ENCODE measurements around the gene CXXC5. TPM values are rescaled to one million over a fixed set of nuclear protein-coding genes. Genes with fewer than 3 reads are reported as not detected.

Gene CXXC5
- total RNA-seq, 1 experiment from 2014 or later, result 57.2 TPM

GRCh38 chr5:139657363-139658321 is 9.5 kb downstream of the CXXC5 start:
- no TSS peak for BruUV-seq (replicated peaks)
- ChIA-PET CTCF (interaction anchor here (0.6 kb wide), 1 partner anchor 65 kb away, joined by 4 read pairs; no protein-coding TSS in a partner anchor), POLR2A (ENCODE audit: low non-redundant PET) (no interaction called here)
- Histone ChIP-seq H3K4me1 (ENCODE audit: insufficient read depth, low read length, poor library complexity, severe bottlenecking) (peaks cover 83% of the 10 kb centered on the region), H3K4me3 (ENCODE audit: low read depth, low read length, poor library complexity, severe bottlenecking) (no peak overlapping the region), H3K9me3 (ENCODE audit: low read depth, low read length, poor library complexity, severe bottlenecking) (no peaks in the 10 kb centered on the region), H3K27me3 (replicated peaks; ENCODE audit: insufficient read depth, low read depth, low read length, poor library complexity) (no peaks in the 10 kb centered on the region), H3K27ac (ENCODE audit: low read depth, low read length, poor library complexity, severe bottlenecking) (peak overlapping the region; percentile 71), H3K36me3 (ENCODE audit: insufficient read depth, low read length, poor library complexity, severe bottlenecking) (no peaks in the 10 kb centered on the region)
- intact Hi-C loops (cut with micrococcal nuclease; ENCODE audit: unreplicated experiment), result no loop called here
- DNase-seq (ENCODE audit: low spot score), result no peak
- TF ChIP-seq, protein P1, sequence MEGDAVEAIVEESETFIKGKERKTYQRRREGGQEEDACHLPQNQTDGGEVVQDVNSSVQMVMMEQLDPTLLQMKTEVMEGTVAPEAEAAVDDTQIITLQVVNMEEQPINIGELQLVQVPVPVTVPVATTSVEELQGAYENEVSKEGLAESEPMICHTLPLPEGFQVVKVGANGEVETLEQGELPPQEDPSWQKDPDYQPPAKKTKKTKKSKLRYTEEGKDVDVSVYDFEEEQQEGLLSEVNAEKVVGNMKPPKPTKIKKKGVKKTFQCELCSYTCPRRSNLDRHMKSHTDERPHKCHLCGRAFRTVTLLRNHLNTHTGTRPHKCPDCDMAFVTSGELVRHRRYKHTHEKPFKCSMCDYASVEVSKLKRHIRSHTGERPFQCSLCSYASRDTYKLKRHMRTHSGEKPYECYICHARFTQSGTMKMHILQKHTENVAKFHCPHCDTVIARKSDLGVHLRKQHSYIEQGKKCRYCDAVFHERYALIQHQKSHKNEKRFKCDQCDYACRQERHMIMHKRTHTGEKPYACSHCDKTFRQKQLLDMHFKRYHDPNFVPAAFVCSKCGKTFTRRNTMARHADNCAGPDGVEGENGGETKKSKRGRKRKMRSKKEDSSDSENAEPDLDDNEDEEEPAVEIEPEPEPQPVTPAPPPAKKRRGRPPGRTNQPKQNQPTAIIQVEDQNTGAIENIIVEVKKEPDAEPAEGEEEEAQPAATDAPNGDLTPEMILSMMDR (conservative IDR thresholded peaks at IDR 0.05; ENCODE audit: low read depth, low read length), result no peak
- no peak for TF ChIP-seq EZH2 (IDR thresholded peaks at IDR 0.05; ENCODE audit: borderline replicate concordance, low read depth, low read length, poor library complexity, severe bottlenecking)

GRCh38 chr5:139658501-139658927 is 10.4 kb downstream of the CXXC5 start:
- DNase-seq (ENCODE audit: low spot score), result peak; percentile 84
- H3K36me3 ChIP-seq (ENCODE audit: insufficient read depth, low read length, poor library complexity, severe bottlenecking), result no peaks in the 10 kb centered on the region
- ChIA-PET POLR2A (ENCODE audit: low non-redundant PET) (interaction anchor here (0.6 kb wide), 1 partner anchor 222 kb away, joined by 6 read pairs; no protein-coding TSS in a partner anchor), CTCF (no interaction called here)
- intact Hi-C loops (cut with micrococcal nuclease; ENCODE audit: unreplicated experiment), result no loop called here
- H3K4me1 ChIP-seq (ENCODE audit: insufficient read depth, low read length, poor library complexity, severe bottlenecking), result peaks cover 78% of the 10 kb centered on the region
- peak overlapping the region; percentile 34 for H3K4me3 ChIP-seq (ENCODE audit: low read depth, low read length, poor library complexity, severe bottlenecking)
- no peaks in the 10 kb centered on the region for H3K27me3 ChIP-seq (replicated peaks; ENCODE audit: insufficient read depth, low read depth, low read length, poor library complexity)
- no peak for TF ChIP-seq EZH2 (IDR thresholded peaks at IDR 0.05; ENCODE audit: borderline replicate concordance, low read depth, low read length, poor library complexity, severe bottlenecking)
- TF ChIP-seq, protein P1 (conservative IDR thresholded peaks at IDR 0.05; ENCODE audit: low read depth, low read length), result no peak
- no peaks in the 10 kb centered on the region for H3K9me3 ChIP-seq (ENCODE audit: low read depth, low read length, poor library complexity, severe bottlenecking)
- peak overlapping the region; percentile 71 for H3K27ac ChIP-seq (ENCODE audit: low read depth, low read length, poor library complexity, severe bottlenecking)
- BruUV-seq (replicated peaks), result no TSS peak

DNA sequence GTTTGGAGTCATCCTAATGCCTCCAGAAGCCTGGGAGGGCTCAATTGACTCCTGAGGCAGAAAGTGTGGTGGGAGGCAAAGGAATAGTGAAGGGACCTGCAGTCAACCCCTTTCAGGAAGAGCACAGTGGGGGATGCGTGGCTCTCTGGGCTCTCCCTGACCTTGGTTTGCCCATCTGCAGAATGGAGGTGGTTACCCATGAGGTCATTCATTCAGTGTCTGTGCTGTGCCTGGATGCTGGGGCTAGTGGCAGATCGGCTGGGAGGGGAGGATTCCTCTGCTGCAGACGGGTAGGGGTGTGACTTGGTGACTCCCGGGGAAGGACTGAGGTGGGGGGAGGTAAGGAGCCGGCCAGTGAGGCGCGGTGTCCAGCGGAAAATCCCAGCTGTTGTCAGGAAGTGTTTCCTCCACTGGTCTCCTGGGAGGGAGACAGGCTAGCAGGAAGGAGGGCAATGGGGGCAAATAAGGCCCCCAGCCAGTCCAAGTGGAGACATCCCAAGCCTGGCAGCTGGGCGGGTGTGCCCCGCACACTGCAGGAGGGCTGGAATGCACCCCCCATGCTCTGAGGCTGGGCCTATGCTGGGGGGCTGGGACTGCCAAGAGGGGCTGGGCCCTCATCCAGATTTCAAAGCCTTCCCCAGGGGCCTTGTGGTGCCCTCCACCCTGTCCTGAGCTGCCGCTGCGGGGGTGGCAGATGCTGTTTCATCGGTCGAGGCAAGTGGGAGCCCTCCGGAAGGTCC is 10.9 kb downstream of the CXXC5 start:
- Histone ChIP-seq H3K4me3 (ENCODE audit: low read depth, low read length, poor library complexity, severe bottlenecking) (peak overlapping the region; percentile 34), H3K27me3 (replicated peaks; ENCODE audit: insufficient read depth, low read depth, low read length, poor library complexity) (no peaks in the 10 kb centered on the region), H3K4me1 (ENCODE audit: insufficient read depth, low read length, poor library complexity, severe bottlenecking) (peaks cover 78% of the 10 kb centered on the region), H3K36me3 (ENCODE audit: insufficient read depth, low read length, poor library complexity, severe bottlenecking) (no peaks in the 10 kb centered on the region), H3K9me3 (ENCODE audit: low read depth, low read length, poor library complexity, severe bottlenecking) (no peaks in the 10 kb centered on the region), H3K27ac (ENCODE audit: low read depth, low read length, poor library complexity, severe bottlenecking) (peak overlapping the region; percentile 71)
- DNase-seq (ENCODE audit: low spot score), result peak; percentile 83
- intact Hi-C loops (cut with micrococcal nuclease; ENCODE audit: unreplicated experiment), result no loop called here
- no peak for TF ChIP-seq EZH2 (IDR thresholded peaks at IDR 0.05; ENCODE audit: borderline replicate concordance, low read depth, low read length, poor library complexity, severe bottlenecking)
- TF ChIP-seq, protein P1 (conservative IDR thresholded peaks at IDR 0.05; ENCODE audit: low read depth, low read length), result no peak
- ChIA-PET POLR2A (ENCODE audit: low non-redundant PET) (interaction anchor here (0.6 kb wide), 1 partner anchor 222 kb away, joined by 6 read pairs; no protein-coding TSS in a partner anchor), CTCF (no interaction called here)
- no TSS peak for BruUV-seq (replicated peaks)
